ENCODE results near the gene DTWD2.
"Not testable (repeated sequence)": the region's sequence is repeated elsewhere in the genome, so short reads cannot be mapped to it uniquely, and the experiment has no call there.

The DTWD2 gene

GRCh38 chr5:118862596-118862995 lies 125.8 kb downstream of the DTWD2 start:
- no peak for DNase-seq

GRCh38 chr5:118857700-118858099 lies 130.6 kb downstream of the DTWD2 start:
- no peak for DNase-seq

- no peak for DNase-seq
Measured at GRCh38 chr5:118854819-118855218, 133.5 kb downstream of the DTWD2 start.

GRCh38 chr5:118851785-118852184 lies 136.6 kb downstream of the DTWD2 start:
- DNase-seq: not testable (repeated sequence)

GRCh38 chr5:118849507-118849906 lies 138.8 kb downstream of the DTWD2 start:
- not testable (repeated sequence) for DNase-seq

- DNase-seq: no peak
Measured at GRCh38 chr5:118844351-118844750, 144.0 kb downstream of the DTWD2 start.

- DNase-seq: no peak
Measured at GRCh38 chr5:118834710-118835109, 153.6 kb downstream of the DTWD2 start.

- no peak for DNase-seq
Measured at GRCh38 chr5:118832974-118833373, 155.4 kb downstream of the DTWD2 start.

GRCh38 chr5:118825226-118825625 lies 163.1 kb downstream of the DTWD2 start:
- DNase-seq: no peak

- DNase-seq: no peak
Measured at GRCh38 chr5:118818604-118819003, 169.7 kb downstream of the DTWD2 start.

- no peak for DNase-seq
Measured at GRCh38 chr5:118808441-118808840, 179.9 kb downstream of the DTWD2 start.

- DNase-seq: no peak
Measured at GRCh38 chr5:118806571-118806970, 181.8 kb downstream of the DTWD2 start.

- DNase-seq: no peak
Measured at GRCh38 chr5:118802335-118802734, 186.0 kb downstream of the DTWD2 start.

GRCh38 chr5:118796081-118796480 lies 192.3 kb downstream of the DTWD2 start:
- DNase-seq: no peak

- no peak for DNase-seq
Measured at GRCh38 chr5:118794281-118794680, 194.1 kb downstream of the DTWD2 start.

GRCh38 chr5:118793652-118794051 lies 194.7 kb downstream of the DTWD2 start:
- no peak for DNase-seq

- no peak for DNase-seq
Measured at GRCh38 chr5:118793091-118793490, 195.3 kb downstream of the DTWD2 start.

GRCh38 chr5:118791926-118792734 lies 196.2 kb downstream of the DTWD2 start:
- DNase-seq: peak in 1 of 2 experiments; percentile 30

- DNase-seq: no peak
Measured at GRCh38 chr5:118789366-118789765, 199.0 kb downstream of the DTWD2 start.

- DNase-seq: no peak
Measured at GRCh38 chr5:118788351-118788750, 200.0 kb downstream of the DTWD2 start.

Measured in cerebellar nuclear complex (tissue), 1 donor.